Trophoblast cell (in vitro differentiated cells and primary cell): ENCODE measurements around the gene SLC1A7.

Source experiments
- DNase-seq, 2 donors: peaks; one replicate each; pipeline ENCODE4 v3.0.0-alpha.2; 2016
- H2AFZ ChIP-seq: 2 replicates; pipeline ENCODE4 v1.6.1; 2013; ENCODE audit warnings: low read length, moderate library complexity, mild to moderate bottlenecking; ENCODE audit not compliant: insufficient read depth, poor library complexity
- H2AK5ac ChIP-seq: 2 replicates; pipeline ENCODE4 v1.6.1; 2013; ENCODE audit warnings: mild to moderate bottlenecking, low read length
- H2BK120ac ChIP-seq: 2 replicates; pipeline ENCODE4 v1.6.1; 2013; ENCODE audit warnings: low read length, mild to moderate bottlenecking, moderate library complexity; ENCODE audit not compliant: insufficient read depth, poor library complexity
- H2BK12ac ChIP-seq: 2 replicates; pipeline ENCODE4 v1.6.1; 2013; ENCODE audit warnings: mild to moderate bottlenecking, low read length, moderate library complexity
- H2BK5ac ChIP-seq: 2 replicates; pipeline ENCODE4 v1.6.1; 2013; ENCODE audit warnings: low read length, low read depth, moderate library complexity, mild to moderate bottlenecking; ENCODE audit not compliant: poor library complexity
- H3K14ac ChIP-seq: 2 replicates; pipeline ENCODE4 v1.6.1; 2013; ENCODE audit warnings: mild to moderate bottlenecking, low read length
- H3K18ac ChIP-seq: 2 replicates; pipeline ENCODE4 v1.6.1; 2013; ENCODE audit warnings: mild to moderate bottlenecking, low read length
- H3K23ac ChIP-seq: 2 replicates; pipeline ENCODE4 v1.6.1; 2013; ENCODE audit warnings: low read length
- H3K27ac ChIP-seq: 2 replicates; pipeline ENCODE4 v1.5.1; 2013; ENCODE audit warnings: low read depth, mild to moderate bottlenecking, inconsistent platforms, low read length, moderate library complexity
- H3K27me3 ChIP-seq: 2 replicates; pipeline ENCODE4 v1.6.1; 2013; ENCODE audit warnings: inconsistent platforms, mild to moderate bottlenecking, low read length, moderate library complexity; ENCODE audit not compliant: insufficient read depth
- H3K36me3 ChIP-seq, 2 experiments: 1 replicate in 1 of 2; 2 replicates in 1 of 2; pipeline ENCODE4 v1.6.1; 2013; ENCODE audit warnings: low read length in 2 of 2, mild to moderate bottlenecking in 2 of 2, moderate library complexity in 1 of 2; ENCODE audit not compliant: insufficient read depth in 2 of 2, control insufficient read depth in 1 of 2
- H3K4ac ChIP-seq: 2 replicates; pipeline ENCODE4 v1.6.1; 2013; ENCODE audit warnings: low read depth, mild to moderate bottlenecking, low read length, moderate library complexity
- H3K4me1 ChIP-seq, 2 experiments: 1 replicate in 1 of 2; 2 replicates in 1 of 2; pipeline ENCODE4 v1.6.1; 2013; ENCODE audit warnings: low read length in 2 of 2, mild to moderate bottlenecking in 2 of 2, moderate library complexity in 1 of 2; ENCODE audit not compliant: insufficient read depth in 2 of 2, control insufficient read depth in 1 of 2
- H3K4me2 ChIP-seq: 2 replicates; pipeline ENCODE4 v1.6.1; 2013; ENCODE audit warnings: inconsistent platforms, mild to moderate bottlenecking, low read length, moderate library complexity
- H3K4me3 ChIP-seq: 2 replicates; pipeline ENCODE4 v1.5.1; 2013; ENCODE audit warnings: mild to moderate bottlenecking, low read depth, low read length, inconsistent platforms
- H3K79me1 ChIP-seq: one replicate; pipeline ENCODE4 v1.6.1; 2013; ENCODE audit warnings: low read length
- H3K79me2 ChIP-seq: 2 replicates; pipeline ENCODE4 v1.6.1; 2013; ENCODE audit warnings: low read length, mild to moderate bottlenecking; ENCODE audit not compliant: control insufficient read depth, insufficient read depth, poor library complexity
- H3K9ac ChIP-seq: 2 replicates; pipeline ENCODE4 v1.6.1; 2013; ENCODE audit warnings: mild to moderate bottlenecking, low read length
- H3K9me3 ChIP-seq: 2 replicates; pipeline ENCODE4 v1.6.1; 2013; ENCODE audit warnings: low read depth, mild to moderate bottlenecking, control low read depth, inconsistent platforms, low read length; ENCODE audit not compliant: insufficient read depth
- H4K12ac ChIP-seq: 2 replicates; pipeline ENCODE4 v1.6.1; 2013; ENCODE audit warnings: low read depth, mild to moderate bottlenecking, low read length, moderate library complexity
- H4K8ac ChIP-seq: 2 replicates; pipeline ENCODE4 v1.6.1; 2013; ENCODE audit warnings: low read depth, mild to moderate bottlenecking, low read length, moderate library complexity
- H4K91ac ChIP-seq: one replicate; pipeline ENCODE4 v1.6.1; 2013; ENCODE audit warnings: low read depth, mild to moderate bottlenecking, low read length, moderate library complexity
- whole genome bisulfite sequencing: extraction: QIAGEN DNeasy Blood & Tissue Kit; methylation state at CpG from one replicate; pipeline ENCODE4 v1.1.7; 2013; ENCODE audit warnings: missing lambda C conversion rate; ENCODE audit not compliant: insufficient read length, insufficient coverage; ENCODE audit errors: extremely low coverage; 5-methylcytosine and 5-hydroxymethylcytosine counted together

The SLC1A7 gene

DNA sequence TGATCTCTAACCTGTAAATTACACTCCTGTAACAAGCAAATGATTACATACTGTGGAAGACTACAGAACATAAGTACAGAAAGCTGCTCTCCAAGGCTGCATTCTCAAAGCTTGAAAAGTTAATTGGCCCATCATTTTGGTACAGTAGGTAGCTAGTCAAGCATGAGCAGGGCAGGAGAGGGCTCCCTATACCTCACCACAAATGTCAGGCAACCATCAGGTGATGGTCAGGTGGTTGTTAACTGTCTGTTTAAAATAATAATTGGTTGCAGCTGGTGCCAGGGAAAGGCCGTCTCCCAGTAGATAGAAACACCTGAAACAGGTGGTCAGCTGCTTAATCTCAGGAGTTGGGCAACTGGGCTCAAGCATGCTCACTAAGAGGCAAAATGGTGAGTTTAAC is 13.1 kb upstream of the SLC1A7 start:
- Histone ChIP-seq H4K91ac (no peak overlapping the region), H3K4me3 (no peak overlapping the region), H3K4me1 (no peaks in the 10 kb centered on the region), H3K14ac (no peak overlapping the region), H3K27me3 (no peaks in the 10 kb centered on the region), H3K27ac (no peak overlapping the region), H3K18ac (no peak overlapping the region), H3K36me3 (no peaks in the 10 kb centered on the region), H3K79me2 (no peaks in the 10 kb centered on the region), H2BK12ac (no peak overlapping the region), H2BK120ac (no peak overlapping the region), H4K12ac (no peak overlapping the region), H2AFZ (no peak overlapping the region), H2AK5ac (no peak overlapping the region), H3K79me1 (no peaks in the 10 kb centered on the region), H3K4ac (no peak overlapping the region), H3K9me3 (no peaks in the 10 kb centered on the region), H3K9ac (no peak overlapping the region), H3K23ac (no peak overlapping the region), H4K8ac (no peak overlapping the region), H3K4me2 (no peak overlapping the region), H2BK5ac (no peak overlapping the region)
- WGBS, result no CpG with 5 or more reads among the region's 1 CpG
- no peak for DNase-seq

- no CpG with 5 or more reads among the region's 8 CpGs for WGBS
Observed at GRCh38 chr1:53154859-53155438, 12.5 kb upstream of the SLC1A7 start.

DNA sequence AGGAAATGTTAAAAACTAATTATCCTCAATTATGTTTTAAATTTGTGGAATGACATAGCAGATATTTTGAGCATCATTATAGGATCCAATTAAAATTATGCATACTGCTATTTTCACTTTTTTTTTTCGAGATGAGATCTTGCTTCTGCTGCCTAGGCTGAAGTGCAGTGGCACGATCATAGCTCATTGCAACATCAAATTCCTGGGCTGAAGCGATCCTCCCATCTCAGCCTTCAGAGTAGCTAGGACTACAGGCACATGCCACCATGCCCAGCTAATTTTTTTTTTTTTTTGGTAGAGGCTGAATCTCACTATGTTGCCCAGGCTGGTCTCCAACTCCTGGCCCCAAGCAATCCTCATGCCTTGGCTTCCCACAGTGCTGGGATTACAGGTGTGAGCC is 11.3 kb upstream of the SLC1A7 start:
- Histone ChIP-seq H3K9me3 (no peaks in the 10 kb centered on the region), H2BK12ac (no peak overlapping the region), H3K14ac (no peak overlapping the region), H3K4me3 (no peak overlapping the region), H3K4ac (no peak overlapping the region), H3K9ac (no peak overlapping the region), H3K79me2 (no peaks in the 10 kb centered on the region), H3K4me1 (no peaks in the 10 kb centered on the region), H3K18ac (no peak overlapping the region), H2BK120ac (no peak overlapping the region), H2AFZ (no peak overlapping the region), H3K27me3 (no peaks in the 10 kb centered on the region), H2BK5ac (no peak overlapping the region), H4K8ac (no peak overlapping the region), H3K36me3 (no peaks in the 10 kb centered on the region), H2AK5ac (no peak overlapping the region), H4K12ac (no peak overlapping the region), H3K23ac (no peak overlapping the region), H3K4me2 (no peak overlapping the region), H3K27ac (no peak overlapping the region), H3K79me1 (no peaks in the 10 kb centered on the region), H4K91ac (no peak overlapping the region)
- WGBS, result no CpG with 5 or more reads among the region's 3 CpGs
- peak; percentile 26 to 61 for DNase-seq

More at GRCh38 chr1:53154859-53155438, 12.5 kb upstream of the SLC1A7 start:
- Histone ChIP-seq H3K4me1 (no peaks in the 10 kb centered on the region), H3K9me3 (no peaks in the 10 kb centered on the region), H4K91ac (no peak overlapping the region), H4K12ac (no peak overlapping the region), H4K8ac (no peak overlapping the region), H3K79me1 (no peaks in the 10 kb centered on the region), H3K79me2 (no peaks in the 10 kb centered on the region), H2AFZ (no peak overlapping the region), H3K4ac (no peak overlapping the region), H3K27ac (no peak overlapping the region), H3K27me3 (no peaks in the 10 kb centered on the region), H2BK5ac (no peak overlapping the region), H3K9ac (no peak overlapping the region), H3K18ac (no peak overlapping the region), H3K14ac (no peak overlapping the region), H3K36me3 (no peaks in the 10 kb centered on the region), H2BK12ac (no peak overlapping the region), H2BK120ac (no peak overlapping the region), H2AK5ac (no peak overlapping the region), H3K4me2 (no peak overlapping the region), H3K4me3 (no peak overlapping the region), H3K23ac (no peak overlapping the region)
- no peak for DNase-seq

DNA sequence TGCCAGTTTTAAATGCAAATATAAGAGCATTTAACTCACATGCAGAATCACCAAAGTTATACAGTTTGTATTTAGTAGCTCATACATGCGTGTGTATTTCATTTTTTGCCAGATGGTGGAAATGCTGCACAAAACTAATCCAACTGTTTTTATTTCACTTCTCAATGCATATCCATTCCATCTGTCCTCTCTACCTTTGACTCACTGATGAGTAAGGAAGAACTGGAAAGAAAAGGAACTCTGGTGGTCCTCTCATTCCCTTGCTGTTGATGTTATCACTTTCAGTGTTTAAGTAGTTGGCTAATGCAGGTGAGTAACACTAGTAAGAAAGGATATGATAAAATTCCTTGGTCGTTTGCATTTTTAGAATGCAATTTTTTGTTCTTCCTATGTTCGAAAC is 5.7 kb upstream of the SLC1A7 start:
- no CpG with 5 or more reads among the region's 3 CpGs for WGBS
- H3K4me3 ChIP-seq, result no peak overlapping the region
- no peak overlapping the region for H3K9ac ChIP-seq
- peaks cover 10 to 11% of the 10 kb centered on the region in 2 experiments for H3K4me1 ChIP-seq
- H4K8ac ChIP-seq, result no peak overlapping the region
- no peak overlapping the region for H4K12ac ChIP-seq
- no peak overlapping the region for H4K91ac ChIP-seq
- H3K4me2 ChIP-seq, result no peak overlapping the region
- no peak overlapping the region for H2BK5ac ChIP-seq
- no peak overlapping the region for H2AFZ ChIP-seq
- H3K4ac ChIP-seq, result no peak overlapping the region
- no peak overlapping the region for H3K14ac ChIP-seq
- H2BK12ac ChIP-seq, result no peak overlapping the region
- no peaks in the 10 kb centered on the region for H3K36me3 ChIP-seq
- H3K27me3 ChIP-seq, result no peaks in the 10 kb centered on the region
- no peaks in the 10 kb centered on the region for H3K9me3 ChIP-seq
- no peak overlapping the region for H3K23ac ChIP-seq
- H2BK120ac ChIP-seq, result no peak overlapping the region
- no peak overlapping the region for H3K18ac ChIP-seq
- H3K79me1 ChIP-seq, result peaks cover 8% of the 10 kb centered on the region
- H3K27ac ChIP-seq, result no peak overlapping the region
- H2AK5ac ChIP-seq, result no peak overlapping the region
- no peaks in the 10 kb centered on the region for H3K79me2 ChIP-seq
- DNase-seq, result peak; percentile 33 to 75
